ENCODE data around the gene NAA35.
"Not testable (repeated sequence)": the region's sequence is repeated elsewhere in the genome, so short reads cannot be mapped to it uniquely, and the experiment has no call there.

Gene NAA35

DNA sequence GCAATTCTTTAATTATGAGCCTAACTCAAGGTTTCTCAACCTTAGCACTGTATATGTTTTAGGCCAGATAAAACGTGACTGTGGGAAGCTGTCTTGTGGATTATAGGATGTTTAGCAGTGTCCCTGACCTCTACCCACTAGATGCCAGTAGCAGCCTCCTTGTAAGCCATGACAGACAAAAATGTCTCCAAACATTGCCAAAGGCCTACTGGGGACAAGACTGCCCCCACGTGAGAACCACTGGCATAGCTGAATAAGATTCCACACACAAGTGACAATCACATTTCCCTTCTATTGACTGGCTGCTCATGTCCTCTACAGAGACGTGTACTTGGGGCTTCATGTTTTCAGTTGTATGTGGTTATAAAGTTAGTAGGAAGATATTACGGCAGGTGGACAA is 103.1 kb downstream of the NAA35 start:
- WGBS (ENCODE audit: insufficient coverage) = no CpG with 5 or more reads among the region's 4 CpGs
- DNase-seq = no peak
- H3K4me1 ChIP-seq (ENCODE audit: control extremely low read depth in 1 of 4, control insufficient read depth in 4 of 4, insufficient read depth in 4 of 4, low read length in 3 of 4) = no peaks in the 10 kb centered on the region
- H3K27me3 ChIP-seq (replicated peaks in 2 of 5; ENCODE audit: control insufficient read depth in 4 of 5, insufficient read depth in 5 of 5, low read length in 4 of 5) = no peaks in the 10 kb centered on the region
- H3K36me3 ChIP-seq (ENCODE audit: control insufficient read depth in 4 of 4, insufficient read depth in 4 of 4, low read length in 3 of 4) = peaks cover 0 to 2% (median 0%) of the 10 kb centered on the region in 4 experiments
- H3K27ac ChIP-seq (ENCODE audit: insufficient read depth in 1 of 2, low read depth in 1 of 2, low read length in 2 of 2, poor library complexity in 1 of 2, severe bottlenecking in 2 of 2) = no peak overlapping the region
- ChIA-PET POLR2A (no interaction called here), CTCF (interaction anchor here (1.0 kb wide), 2 partner anchors 11 kb away, joined by 3 read pairs; no protein-coding TSS in a partner anchor)
- no peak overlapping the region for H3K4me3 ChIP-seq (ENCODE audit: control insufficient read depth in 1 of 7, extremely low read depth in 1 of 7, insufficient read depth in 4 of 7, low read depth in 2 of 7, low read length in 6 of 7)
- no peaks in the 10 kb centered on the region for H3K9me3 ChIP-seq (ENCODE audit: control extremely low read depth in 1 of 5, control insufficient read depth in 4 of 5, insufficient read depth in 2 of 5, low read depth in 1 of 5, low read length in 4 of 5)

- no peak overlapping the region for H3K4me3 ChIP-seq (ENCODE audit: control insufficient read depth in 1 of 7, extremely low read depth in 1 of 7, insufficient read depth in 4 of 7, low read depth in 2 of 7, low read length in 6 of 7)
- CTCF ChIA-PET = interaction anchor here (1.1 kb wide), 1 partner anchor 38 kb away, joined by 3 read pairs; no protein-coding TSS in a partner anchor
- H3K36me3 ChIP-seq (ENCODE audit: control insufficient read depth in 4 of 4, insufficient read depth in 4 of 4, low read length in 3 of 4) = no peaks in the 10 kb centered on the region
- POLR2A ChIA-PET = no interaction called here
- H3K9me3 ChIP-seq (ENCODE audit: control extremely low read depth in 1 of 5, control insufficient read depth in 4 of 5, insufficient read depth in 2 of 5, low read depth in 1 of 5, low read length in 4 of 5) = no peaks in the 10 kb centered on the region
- H3K27ac ChIP-seq (ENCODE audit: insufficient read depth in 1 of 2, low read depth in 1 of 2, low read length in 2 of 2, poor library complexity in 1 of 2, severe bottlenecking in 2 of 2) = no peak overlapping the region
- WGBS (ENCODE audit: insufficient coverage) = no CpG with 5 or more reads among the region's 6 CpGs
- H3K4me1 ChIP-seq (ENCODE audit: control extremely low read depth in 1 of 4, control insufficient read depth in 4 of 4, insufficient read depth in 4 of 4, low read length in 3 of 4) = no peaks in the 10 kb centered on the region
- no peak for DNase-seq
- no peaks in the 10 kb centered on the region for H3K27me3 ChIP-seq (replicated peaks in 2 of 5; ENCODE audit: control insufficient read depth in 4 of 5, insufficient read depth in 5 of 5, low read length in 4 of 5)
These were observed 104.7 kb downstream of the NAA35 start for GRCh38 chr9:86045654-86046053.

DNA sequence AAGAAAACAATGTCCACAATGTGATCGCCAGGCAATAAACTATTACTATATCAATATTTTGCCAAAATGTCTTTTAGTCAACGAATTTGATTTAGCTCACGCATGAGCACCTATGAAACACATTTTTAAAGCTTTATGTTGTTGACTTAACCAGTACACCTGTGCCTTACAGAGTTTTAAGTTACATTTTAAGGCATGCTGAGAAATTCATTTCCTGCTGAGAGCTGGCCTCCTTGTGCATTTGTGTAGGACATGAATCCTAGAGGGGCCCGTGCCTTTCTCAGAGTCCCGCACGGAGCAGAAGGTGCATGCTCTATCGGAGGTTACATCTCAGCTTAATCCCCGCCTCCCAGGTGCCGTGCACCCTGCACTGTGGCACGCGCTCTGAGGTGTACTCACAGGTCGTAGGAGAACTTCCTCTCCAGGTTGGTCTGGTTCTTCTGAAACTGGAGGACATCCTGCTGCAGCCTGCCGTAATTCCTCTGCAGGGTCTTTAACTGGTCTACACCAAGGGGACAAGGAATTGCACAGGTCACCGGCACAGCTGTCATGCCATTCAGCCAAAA is 105.2 kb downstream of the NAA35 start:
- no peaks in the 10 kb centered on the region for H3K4me1 ChIP-seq (ENCODE audit: control extremely low read depth in 1 of 4, control insufficient read depth in 4 of 4, insufficient read depth in 4 of 4, low read length in 3 of 4)
- no peaks in the 10 kb centered on the region for H3K36me3 ChIP-seq (ENCODE audit: control insufficient read depth in 4 of 4, insufficient read depth in 4 of 4, low read length in 3 of 4)
- no peak overlapping the region for H3K4me3 ChIP-seq (ENCODE audit: control insufficient read depth in 1 of 7, extremely low read depth in 1 of 7, insufficient read depth in 4 of 7, low read depth in 2 of 7, low read length in 6 of 7)
- POLR2A ChIA-PET = no interaction called here
- DNase-seq = no peak
- H3K27ac ChIP-seq (ENCODE audit: insufficient read depth in 1 of 2, low read depth in 1 of 2, low read length in 2 of 2, poor library complexity in 1 of 2, severe bottlenecking in 2 of 2) = no peak overlapping the region
- 100% methylated on average over 11 of the region's 14 CpGs for WGBS (ENCODE audit: insufficient coverage)
- CTCF ChIA-PET = interaction anchor here (1.1 kb wide), 1 partner anchor 38 kb away, joined by 3 read pairs; no protein-coding TSS in a partner anchor
- H3K27me3 ChIP-seq (replicated peaks in 2 of 5; ENCODE audit: control insufficient read depth in 4 of 5, insufficient read depth in 5 of 5, low read length in 4 of 5) = no peaks in the 10 kb centered on the region
- H3K9me3 ChIP-seq (ENCODE audit: control extremely low read depth in 1 of 5, control insufficient read depth in 4 of 5, insufficient read depth in 2 of 5, low read depth in 1 of 5, low read length in 4 of 5) = no peaks in the 10 kb centered on the region

DNA sequence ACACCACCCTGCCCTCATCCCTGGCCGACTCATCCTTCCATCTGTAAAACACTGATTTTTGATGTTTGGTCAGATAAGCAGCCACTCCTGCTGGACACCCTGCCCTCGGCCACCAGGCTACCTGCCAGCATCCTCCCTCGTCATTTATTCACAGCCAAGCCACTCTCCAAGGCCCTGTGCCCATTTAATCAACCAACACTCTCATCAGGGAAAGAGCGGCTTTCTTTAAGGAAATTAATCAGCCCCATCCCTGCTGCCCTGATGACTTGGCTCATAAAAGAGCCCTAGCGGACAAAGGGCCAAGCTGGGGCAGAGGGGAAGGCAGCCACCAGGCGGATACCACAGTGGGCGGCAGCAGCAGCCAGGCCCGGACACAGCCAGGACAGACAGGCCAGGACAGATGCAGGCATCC is 106.0 kb downstream of the NAA35 start:
- Histone ChIP-seq H3K27ac (ENCODE audit: insufficient read depth in 1 of 2, low read depth in 1 of 2, low read length in 2 of 2, poor library complexity in 1 of 2, severe bottlenecking in 2 of 2) (no peak overlapping the region), H3K9me3 (ENCODE audit: control extremely low read depth in 1 of 5, control insufficient read depth in 4 of 5, insufficient read depth in 2 of 5, low read depth in 1 of 5, low read length in 4 of 5) (no peaks in the 10 kb centered on the region), H3K27me3 (replicated peaks in 2 of 5; ENCODE audit: control insufficient read depth in 4 of 5, insufficient read depth in 5 of 5, low read length in 4 of 5) (no peaks in the 10 kb centered on the region), H3K4me3 (ENCODE audit: control insufficient read depth in 1 of 7, extremely low read depth in 1 of 7, insufficient read depth in 4 of 7, low read depth in 2 of 7, low read length in 6 of 7) (no peak overlapping the region), H3K36me3 (ENCODE audit: control insufficient read depth in 4 of 4, insufficient read depth in 4 of 4, low read length in 3 of 4) (no peaks in the 10 kb centered on the region), H3K4me1 (ENCODE audit: control extremely low read depth in 1 of 4, control insufficient read depth in 4 of 4, insufficient read depth in 4 of 4, low read length in 3 of 4) (no peaks in the 10 kb centered on the region)
- WGBS (ENCODE audit: insufficient coverage) = 94% methylated on average over 7 of the region's 8 CpGs
- no peak for DNase-seq
- ChIA-PET POLR2A (no interaction called here), CTCF (no interaction called here)

DNA sequence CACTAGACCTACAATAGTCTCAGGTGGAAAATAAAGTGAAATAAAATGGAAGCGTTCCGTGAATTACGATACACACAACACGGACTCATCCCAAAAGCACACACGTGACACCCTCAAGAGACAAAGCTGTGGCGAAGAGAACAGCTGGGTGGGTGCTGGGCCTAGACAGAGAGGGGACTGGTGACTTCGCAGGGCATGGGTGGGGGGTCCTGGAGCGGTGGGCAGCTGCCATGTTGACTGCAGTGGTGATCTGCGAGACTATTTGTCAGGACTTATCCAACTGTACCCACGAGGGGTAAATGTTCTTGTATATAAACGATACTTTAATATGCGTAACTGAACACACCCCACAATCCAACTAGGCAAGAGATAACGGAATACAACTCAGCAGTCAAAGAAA is 106.4 kb downstream of the NAA35 start:
- no peak for DNase-seq
- Histone ChIP-seq H3K9me3 (ENCODE audit: control extremely low read depth in 1 of 5, control insufficient read depth in 4 of 5, insufficient read depth in 2 of 5, low read depth in 1 of 5, low read length in 4 of 5) (no peaks in the 10 kb centered on the region), H3K4me1 (ENCODE audit: control extremely low read depth in 1 of 4, control insufficient read depth in 4 of 4, insufficient read depth in 4 of 4, low read length in 3 of 4) (no peaks in the 10 kb centered on the region), H3K4me3 (ENCODE audit: control insufficient read depth in 1 of 7, extremely low read depth in 1 of 7, insufficient read depth in 4 of 7, low read depth in 2 of 7, low read length in 6 of 7) (no peak overlapping the region), H3K27ac (ENCODE audit: insufficient read depth in 1 of 2, low read depth in 1 of 2, low read length in 2 of 2, poor library complexity in 1 of 2, severe bottlenecking in 2 of 2) (no peak overlapping the region), H3K36me3 (ENCODE audit: control insufficient read depth in 4 of 4, insufficient read depth in 4 of 4, low read length in 3 of 4) (no peaks in the 10 kb centered on the region), H3K27me3 (replicated peaks in 2 of 5; ENCODE audit: control insufficient read depth in 4 of 5, insufficient read depth in 5 of 5, low read length in 4 of 5) (no peaks in the 10 kb centered on the region)
- POLR2A ChIA-PET = interaction anchor here (0.6 kb wide), 1 partner anchor 15 kb away, joined by 3 read pairs; no protein-coding TSS in a partner anchor
- WGBS (ENCODE audit: insufficient coverage) = 96% methylated on average over 4 of the region's 13 CpGs
- CTCF ChIA-PET = no interaction called here

- DNase-seq = not testable (repeated sequence)
These were observed 107.2 kb downstream of the NAA35 start for GRCh38 chr9:86048018-86048742.

More at GRCh38 chr9:86048018-86048742, 107.2 kb downstream of the NAA35 start:
- WGBS (ENCODE audit: insufficient coverage) = no CpG with 5 or more reads among the region's 7 CpGs
- H3K36me3 ChIP-seq (ENCODE audit: control insufficient read depth in 4 of 4, insufficient read depth in 4 of 4, low read length in 3 of 4); H3K27me3 ChIP-seq (replicated peaks in 2 of 5; ENCODE audit: control insufficient read depth in 4 of 5, insufficient read depth in 5 of 5, low read length in 4 of 5); H3K27ac ChIP-seq (ENCODE audit: insufficient read depth in 1 of 2, low read depth in 1 of 2, low read length in 2 of 2, poor library complexity in 1 of 2, severe bottlenecking in 2 of 2); CTCF ChIA-PET; H3K4me1 ChIP-seq (ENCODE audit: control extremely low read depth in 1 of 4, control insufficient read depth in 4 of 4, insufficient read depth in 4 of 4, low read length in 3 of 4); H3K9me3 ChIP-seq (ENCODE audit: control extremely low read depth in 1 of 5, control insufficient read depth in 4 of 5, insufficient read depth in 2 of 5, low read depth in 1 of 5, low read length in 4 of 5); H3K4me3 ChIP-seq (ENCODE audit: control insufficient read depth in 1 of 7, extremely low read depth in 1 of 7, insufficient read depth in 4 of 7, low read depth in 2 of 7, low read length in 6 of 7); POLR2A ChIA-PET: not testable (repeated sequence)
